GM12892 (cell line): Measurements from ENCODE around the gene CDH23.

ENCODE experiments used
- POLR2AphosphoS5 ChIP-seq: IDR thresholded peaks from 2 replicates; pipeline ENCODE4 v1.6.1; 2011; ENCODE audit warnings: low read depth, low read length, control low read depth
- TAF1 ChIP-seq: IDR thresholded peaks from 2 replicates; pipeline ENCODE4 v1.6.1; 2011; ENCODE audit warnings: low read depth, mild to moderate bottlenecking, control low read depth, low read length, borderline replicate concordance

GRCh38 chr10:71681977-71682376, 285.3 kb downstream of the CDH23 start:
- TF ChIP-seq POLR2AphosphoS5 = no peak
- no peak for TF ChIP-seq TAF1
